Endothelial cell of umbilical vein (primary cell): ENCODE measurements around the gene FAM120A. TPM values are rescaled to one million over a fixed set of nuclear protein-coding genes. Genes with fewer than 3 reads are reported as not detected.

ENCODE experiments used
- BruUV-seq: library from RNA; stranded (reverse); fragments of 400-500 nt; replicated peaks from 2 replicates; lab custom pipeline; 2021; lab: Mats Ljungman, UMichigan
- CTCF ChIA-PET: fragments of 300-600, 350-600 bp; sonication (Branson Sonifier 250); formaldehyde crosslinking; loops from one replicate; lab custom pipeline; 2021; ENCODE audit warnings: antibody characterized with exemption, inconsistent platforms; lab: Charles Lee
- POLR2A ChIA-PET: fragments of 300-600, 350-600 bp; sonication (Branson Sonifier 250); formaldehyde crosslinking; loops from one replicate; lab custom pipeline; 2021; ENCODE audit warnings: antibody characterized with exemption, inconsistent platforms; lab: Charles Lee
- DNase-seq: peaks from one replicate; pipeline ENCODE4 v3.0.0-alpha.2; 2011; ENCODE audit warnings: low read depth, low spot score
- FAIRE-seq: peaks from 2 replicates; lab custom pipeline; 2011; peaks lifted over from hg19 to GRCh38; lab: Jason Lieb, UNC
- H2AFZ ChIP-seq: 2 replicates; pipeline ENCODE4 v1.6.0; 2012; ENCODE audit warnings: low read depth, low read length, control low read depth, inconsistent platforms
- H3K27ac ChIP-seq: 2 replicates; pipeline ENCODE4 v1.5.1; 2011; ENCODE audit warnings: low read depth, mild to moderate bottlenecking, control low read depth, low read length, moderate library complexity; ENCODE audit not compliant: insufficient read depth
- H3K27me3 ChIP-seq, 2 experiments: 2 replicates each; pipeline versions ENCODE4 v1.6.0 to v1.6.1; 2011; ENCODE audit warnings: low read length in 2 of 2, mixed read lengths in 1 of 2; ENCODE audit not compliant: control insufficient read depth in 2 of 2, insufficient read depth in 2 of 2
- H3K36me3 ChIP-seq, 2 experiments: 2 replicates in 1 of 2; 3 replicates in 1 of 2; pipeline ENCODE4 v1.5.1; 2011; ENCODE audit warnings: low read length in 2 of 2, mild to moderate bottlenecking in 1 of 2, moderate library complexity in 1 of 2; ENCODE audit not compliant: control insufficient read depth in 2 of 2, insufficient read depth in 2 of 2; ENCODE audit errors: extremely low read depth in 1 of 2
- H3K4me1 ChIP-seq: 3 replicates; pipeline ENCODE4 v1.5.1; 2011; ENCODE audit warnings: mild to moderate bottlenecking, low read length; ENCODE audit not compliant: control insufficient read depth, insufficient read depth; ENCODE audit errors: extremely low read depth
- H3K4me2 ChIP-seq: 2 replicates; pipeline ENCODE4 v1.6.1; 2011; ENCODE audit warnings: low read length, control low read depth, mixed read lengths; ENCODE audit not compliant: insufficient read depth
- H3K4me3 ChIP-seq, 3 experiments: fragments of 200-600 bp in 1 of 3; sonication (generic), shearing (Covaris generic) in 1 of 3; replicated peaks in 1 of 3; 2 replicates each; pipeline ENCODE4 v1.5.1; 2011 to 2016; ENCODE audit warnings: control low read depth in 3 of 3, low read length in 3 of 3, mild to moderate bottlenecking in 2 of 3, inconsistent platforms in 1 of 3, low read depth in 1 of 3, moderate library complexity in 1 of 3; ENCODE audit not compliant: insufficient read depth in 1 of 3
- H3K79me2 ChIP-seq: 2 replicates; pipeline ENCODE4 v1.6.0; 2012; ENCODE audit warnings: low read length, inconsistent platforms; ENCODE audit not compliant: control insufficient read depth, insufficient read depth
- H3K9ac ChIP-seq: replicated peaks from 2 replicates; pipeline ENCODE3; 2011; ENCODE audit warnings: low read length, control low read depth; ENCODE audit not compliant: insufficient read depth; ENCODE audit errors: extremely low read depth
- H3K9me1 ChIP-seq: replicated peaks from 3 replicates; pipeline ENCODE4 v1.6.0; 2011; ENCODE audit warnings: mild to moderate bottlenecking, low read length; ENCODE audit not compliant: control insufficient read depth, insufficient read depth; ENCODE audit errors: extremely low read depth
- H3K9me3 ChIP-seq: replicated peaks from 2 replicates; pipeline ENCODE4 v1.5.1; 2012; ENCODE audit warnings: low read length, inconsistent platforms; ENCODE audit not compliant: control insufficient read depth, insufficient read depth
- H4K20me1 ChIP-seq: replicated peaks from 2 replicates; pipeline ENCODE3; 2011; ENCODE audit warnings: mild to moderate bottlenecking, low read length; ENCODE audit not compliant: control insufficient read depth, insufficient read depth; ENCODE audit errors: extremely low read depth
- CTCF ChIP-seq, 2 donors: IDR thresholded peaks; 1 replicate in 1 of 2; 2 replicates in 1 of 2; pipeline ENCODE4 v1.5.1; 2011; ENCODE audit warnings: low read length in 2 of 2, mild to moderate bottlenecking in 2 of 2, moderate library complexity in 2 of 2, control low read depth in 1 of 2, inconsistent platforms in 1 of 2, low read depth in 1 of 2; ENCODE audit not compliant: insufficient read depth in 1 of 2; ENCODE audit errors: extremely low read depth in 1 of 2
- EZH2 ChIP-seq: IDR thresholded peaks from 2 replicates; pipeline ENCODE4 v1.6.1; 2012; ENCODE audit warnings: borderline replicate concordance, low read depth, mild to moderate bottlenecking, moderate library complexity, low read length, inconsistent platforms; ENCODE audit not compliant: severe bottlenecking
- FOS ChIP-seq: IDR thresholded peaks from 2 replicates; pipeline ENCODE4 v1.6.1; 2011; ENCODE audit warnings: mild to moderate bottlenecking, low read length, moderate library complexity, borderline replicate concordance; ENCODE audit not compliant: insufficient read depth
- JUN ChIP-seq: IDR thresholded peaks from 2 replicates; pipeline ENCODE4 v1.6.1; 2011; ENCODE audit warnings: borderline replicate concordance, low read depth; ENCODE audit not compliant: insufficient read length, insufficient read depth
- MAX ChIP-seq: IDR thresholded peaks from 2 replicates; pipeline ENCODE4 v1.6.1; 2011; ENCODE audit not compliant: insufficient read depth, insufficient read length
- MYC ChIP-seq: IDR thresholded peaks from one replicate; pipeline ENCODE4 v1.6.1; 2011; ENCODE audit warnings: mild to moderate bottlenecking, low read depth, low read length
- POLR2A ChIP-seq: IDR thresholded peaks from 2 replicates; pipeline ENCODE4 v1.6.1; 2012; ENCODE audit warnings: low read depth, mild to moderate bottlenecking, control low read depth, low read length
- dilution Hi-C: fragments of 300-500 bp; cut with MboI; formaldehyde crosslinking; loops from one replicate; pipeline ENCODE4 v1.15.0; 2019; ENCODE audit warnings: low sequenced_read_pairs; ENCODE audit not compliant: extremely low pct_ligation_motif_present
- intact Hi-C: fragments of 100-400 bp; cut with micrococcal nuclease; formaldehyde crosslinking; loops from one replicate; pipeline ENCODE4 v1.10.0; 2022
- polyA plus RNA-seq, 4 experiments: library from polyadenylated mRNA; depleted of rRNA in 3 of 4; stranded (reverse) in 3 of 4; unstranded in 1 of 4; fragments of >200 nt; gene quantifications; 2 replicates each; pipeline versions ENCODE4 v1.2.1 to v1.2.3, GENCODE V29; 2011 to 2012; ENCODE audit warnings: missing spikeins in 1 of 4
- total RNA-seq: library from RNA; stranded (reverse); gene quantifications from 2 replicates; pipeline ENCODE4 v1.2.3, GENCODE V29; 2021

The FAM120A gene
- total and polyA plus RNA-seq, 2 donors (not counting 3 experiments of a cell fraction or from before 2014, with no cell fraction given) = 66.8 to 126 TPM

- POLR2A ChIA-PET = interaction anchor here (1.5 kb wide), 1 partner anchor 9 kb away, joined by 7 read pairs; no protein-coding TSS in a partner anchor
- H3K9me1 ChIP-seq = no peaks in the 10 kb centered on the region
- H3K9me3 ChIP-seq = no peaks in the 10 kb centered on the region
- dilution Hi-C loops (no loop called here), intact Hi-C loops (loop anchor here (2.0 kb wide), 1 partner anchor 122 kb away; the partner anchor contains the start of gene FAM120AOS)
- peak overlapping the region; percentile 51 for H2AFZ ChIP-seq
- H3K79me2 ChIP-seq = peaks cover 16% of the 10 kb centered on the region
- TF ChIP-seq MYC = no peak
- TF ChIP-seq EZH2 = no peak
- TF ChIP-seq CTCF (IDR thresholded peaks at IDR 0.05; ENCODE audit: extremely low read depth in 1 of 2, insufficient read depth in 1 of 2, low read depth in 1 of 2, low read length in 2 of 2) = no peak
- TF ChIP-seq FOS = no peak
- TF ChIP-seq POLR2A = no peak
- TF ChIP-seq MAX = no peak
- TF ChIP-seq JUN = no peak
- CTCF ChIA-PET = interaction anchor here (2.4 kb wide), 1 partner anchor 9 kb away, joined by 25 read pairs; no protein-coding TSS in a partner anchor
- peak overlapping the region; percentile 83 for H3K4me2 ChIP-seq
- no peak for FAIRE-seq
- peaks cover 7% of the 10 kb centered on the region for H3K4me1 ChIP-seq
- peak overlapping the region; percentile 22 for H3K27ac ChIP-seq
- no peak for DNase-seq
- peak overlapping the region; percentile 64 for H3K9ac ChIP-seq
- H3K4me3 ChIP-seq = peak overlapping the region; percentile 62 to 83 (median 70)
- BruUV-seq = TSS peak; percentile 22
- no peaks in the 10 kb centered on the region for H3K27me3 ChIP-seq
- H3K36me3 ChIP-seq = no peaks in the 10 kb centered on the region
- H4K20me1 ChIP-seq = no peaks in the 10 kb centered on the region
Measured at GRCh38 chr9:93574900-93575795, 123.7 kb downstream of the FAM120A start.
